HG03066 (cell line): Measurements from ENCODE around the gene ARPC4.
"Not testable (repeated sequence)": the region's sequence is repeated elsewhere in the genome, so short reads cannot be mapped to it uniquely, and the experiment has no call there.

ENCODE experiments used
- ATAC-seq: cut with Tn5 transposase; IDR thresholded peaks from one replicate; pipeline ENCODE4 v1.9.1; 2021; ENCODE audit warnings: low read depth; ENCODE audit not compliant: unreplicated experiment

The ARPC4 gene

DNA sequence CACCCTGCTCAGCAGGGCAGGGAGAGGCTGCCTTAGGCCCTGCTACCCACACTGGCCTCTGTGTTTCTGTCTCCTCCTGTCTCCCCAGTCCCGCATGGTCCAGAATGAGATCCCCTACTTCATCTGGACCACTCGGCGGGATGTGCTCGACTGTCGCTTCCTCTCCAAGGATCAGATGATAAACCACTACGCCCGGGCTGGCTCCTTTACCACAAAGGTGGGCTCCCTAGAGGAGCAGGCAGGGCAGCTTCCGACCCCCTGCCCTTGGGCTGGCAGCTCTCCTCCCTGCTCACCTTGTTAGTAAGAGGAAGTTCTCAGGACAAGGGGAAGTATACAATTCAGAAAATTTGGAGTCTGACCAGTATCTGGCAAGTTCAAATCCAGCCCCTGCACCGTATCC, 23.1 kb downstream of the ARPC4 start:
- ATAC-seq, result no peak

DNA sequence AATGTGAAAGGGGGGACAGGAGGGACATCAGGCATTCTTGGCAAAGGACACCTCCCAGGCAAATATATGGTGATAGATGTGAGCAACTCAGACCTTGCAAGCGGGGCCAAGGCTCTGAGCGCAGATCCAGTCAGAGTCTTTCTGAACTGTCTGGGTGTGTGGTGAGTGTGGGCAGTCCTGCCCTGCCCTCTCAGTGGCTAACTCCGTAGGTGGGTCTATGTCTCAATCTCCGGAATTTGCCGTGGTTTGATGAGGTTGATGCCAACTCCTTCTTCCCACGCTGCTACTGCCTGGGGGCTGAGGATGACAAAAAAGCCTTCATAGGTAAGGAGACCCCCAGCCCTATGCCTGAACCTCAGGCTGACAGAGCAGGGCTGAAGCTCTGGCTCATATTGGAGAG, 24.6 kb downstream of the ARPC4 start:
- ATAC-seq, result no peak

DNA sequence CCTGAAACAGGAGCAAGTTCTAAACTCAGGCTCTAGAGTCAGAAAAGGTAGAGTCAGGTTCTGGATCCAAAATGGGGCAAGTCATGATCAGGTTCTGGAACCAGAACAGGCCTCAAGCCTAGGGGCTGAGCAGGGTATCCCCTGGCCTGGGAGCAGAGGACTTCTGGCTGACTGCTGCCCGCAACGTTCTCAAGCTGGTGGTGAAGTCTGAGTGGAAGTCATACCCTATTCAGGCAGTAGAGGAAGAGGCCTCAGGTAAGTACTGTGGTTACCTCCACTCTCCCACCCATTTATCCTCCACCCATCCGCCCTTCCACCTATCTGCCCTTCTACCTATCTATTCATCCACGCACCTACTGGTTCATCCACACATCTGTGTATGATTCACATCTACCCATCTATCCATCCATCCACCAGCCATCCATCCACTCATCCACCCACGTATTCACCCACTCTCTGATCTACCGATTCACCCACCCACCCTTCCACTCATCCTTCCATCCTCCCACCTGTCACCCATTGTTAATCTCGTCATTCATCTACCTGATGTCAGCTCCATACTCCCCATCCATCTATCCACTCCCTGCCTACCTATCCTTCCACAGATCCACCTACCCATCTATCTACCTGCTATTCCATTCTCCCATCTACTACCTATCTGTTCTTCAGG, 25.9 kb downstream of the ARPC4 start:
- no peak for ATAC-seq

DNA sequence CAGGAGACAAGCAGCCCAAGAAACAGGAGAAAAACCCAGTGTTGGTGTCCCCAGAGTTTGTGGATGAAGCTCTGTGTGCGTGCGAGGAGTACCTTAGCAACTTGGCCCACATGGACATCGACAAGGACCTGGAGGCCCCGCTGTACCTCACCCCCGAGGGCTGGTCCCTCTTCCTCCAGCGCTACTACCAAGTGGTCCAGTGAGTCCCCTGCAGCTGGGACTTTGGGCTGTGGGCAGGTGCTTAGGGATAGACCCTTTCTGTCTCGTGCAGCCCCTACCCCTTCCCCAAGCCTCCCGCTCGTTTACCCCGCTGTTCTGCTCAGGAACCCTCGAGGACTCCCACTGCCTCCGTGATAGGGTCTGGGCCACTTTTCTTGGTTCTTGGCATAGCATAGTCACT, 27.7 kb downstream of the ARPC4 start:
- no peak for ATAC-seq

DNA sequence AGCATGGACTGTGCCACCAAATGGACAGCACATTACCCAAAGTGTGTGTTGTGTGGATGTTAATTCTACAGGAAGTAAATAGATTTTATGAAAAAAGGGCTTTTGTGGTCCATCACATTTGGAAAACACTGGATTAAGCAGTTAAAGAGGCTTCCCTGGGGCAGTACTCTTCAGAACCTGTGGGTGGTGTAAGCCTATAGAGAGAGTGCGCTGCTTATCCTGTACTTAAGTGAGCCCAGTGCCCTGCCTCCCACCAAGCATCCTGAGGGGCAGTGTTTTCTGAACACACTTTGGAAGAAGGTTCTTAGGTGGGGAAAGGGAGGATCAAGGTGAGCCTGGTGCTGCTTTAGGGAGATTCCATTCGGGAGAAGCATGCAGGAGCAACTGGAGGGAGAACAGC, 28.1 kb downstream of the ARPC4 start:
- no peak for ATAC-seq

DNA sequence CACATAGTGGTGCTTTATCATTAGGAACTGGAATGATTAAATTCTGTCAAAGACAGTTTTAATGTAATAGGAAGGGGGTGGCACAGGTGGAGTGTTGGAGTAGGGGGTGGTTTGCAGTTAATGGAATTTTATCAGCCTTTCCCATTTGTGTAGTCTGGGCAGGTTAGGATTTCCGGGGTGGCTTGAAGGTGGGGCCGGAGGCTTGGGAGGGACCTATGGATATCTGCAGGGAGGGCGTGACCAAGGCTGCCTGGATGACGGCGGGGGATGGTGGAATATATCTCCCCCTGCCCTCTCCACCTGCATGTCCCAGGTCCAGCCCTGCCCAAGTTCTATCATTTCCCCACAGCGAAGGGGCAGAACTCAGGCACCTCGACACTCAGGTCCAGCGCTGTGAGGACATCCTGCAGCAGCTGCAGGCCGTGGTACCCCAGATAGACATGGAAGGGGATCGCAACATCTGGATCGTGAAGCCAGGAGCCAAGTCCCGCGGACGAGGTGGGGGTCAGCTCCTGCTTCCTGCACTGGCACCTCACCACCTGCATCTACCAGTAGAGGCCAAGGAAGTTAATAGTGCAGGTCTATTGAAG, 32.7 kb downstream of the ARPC4 start:
- ATAC-seq, result no peak

DNA sequence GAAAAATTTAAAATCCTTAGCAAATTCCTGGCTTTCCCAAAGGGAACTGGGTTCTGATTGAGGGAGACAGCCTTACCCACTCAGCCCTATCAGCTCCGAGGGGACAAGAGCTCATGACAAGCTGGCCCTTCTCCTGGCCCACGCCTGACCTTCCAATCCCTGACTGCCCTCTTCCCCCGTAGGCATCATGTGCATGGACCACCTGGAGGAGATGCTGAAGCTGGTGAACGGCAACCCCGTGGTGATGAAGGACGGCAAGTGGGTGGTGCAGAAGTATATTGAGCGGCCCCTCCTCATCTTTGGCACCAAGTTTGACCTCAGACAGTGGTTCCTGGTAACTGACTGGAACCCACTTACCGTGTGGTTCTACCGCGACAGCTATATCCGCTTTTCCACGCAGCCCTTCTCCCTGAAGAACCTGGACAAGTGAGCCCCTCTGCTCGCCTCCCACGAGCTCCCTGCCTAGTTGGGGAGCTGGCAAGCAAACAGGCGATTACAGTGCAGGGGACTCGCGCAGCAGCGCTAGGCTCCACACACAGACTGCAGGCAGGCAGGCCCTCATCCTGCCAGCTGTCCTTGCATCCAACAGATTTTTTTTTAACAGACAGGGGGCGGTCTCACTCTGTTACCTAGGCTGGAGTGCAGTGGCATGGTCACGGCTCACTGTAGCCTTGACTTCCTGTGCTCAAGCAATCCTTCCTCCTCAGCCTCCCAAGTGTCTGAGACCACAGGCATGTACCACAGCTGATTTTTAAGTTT, 34.1 kb downstream of the ARPC4 start:
- no peak for ATAC-seq

DNA sequence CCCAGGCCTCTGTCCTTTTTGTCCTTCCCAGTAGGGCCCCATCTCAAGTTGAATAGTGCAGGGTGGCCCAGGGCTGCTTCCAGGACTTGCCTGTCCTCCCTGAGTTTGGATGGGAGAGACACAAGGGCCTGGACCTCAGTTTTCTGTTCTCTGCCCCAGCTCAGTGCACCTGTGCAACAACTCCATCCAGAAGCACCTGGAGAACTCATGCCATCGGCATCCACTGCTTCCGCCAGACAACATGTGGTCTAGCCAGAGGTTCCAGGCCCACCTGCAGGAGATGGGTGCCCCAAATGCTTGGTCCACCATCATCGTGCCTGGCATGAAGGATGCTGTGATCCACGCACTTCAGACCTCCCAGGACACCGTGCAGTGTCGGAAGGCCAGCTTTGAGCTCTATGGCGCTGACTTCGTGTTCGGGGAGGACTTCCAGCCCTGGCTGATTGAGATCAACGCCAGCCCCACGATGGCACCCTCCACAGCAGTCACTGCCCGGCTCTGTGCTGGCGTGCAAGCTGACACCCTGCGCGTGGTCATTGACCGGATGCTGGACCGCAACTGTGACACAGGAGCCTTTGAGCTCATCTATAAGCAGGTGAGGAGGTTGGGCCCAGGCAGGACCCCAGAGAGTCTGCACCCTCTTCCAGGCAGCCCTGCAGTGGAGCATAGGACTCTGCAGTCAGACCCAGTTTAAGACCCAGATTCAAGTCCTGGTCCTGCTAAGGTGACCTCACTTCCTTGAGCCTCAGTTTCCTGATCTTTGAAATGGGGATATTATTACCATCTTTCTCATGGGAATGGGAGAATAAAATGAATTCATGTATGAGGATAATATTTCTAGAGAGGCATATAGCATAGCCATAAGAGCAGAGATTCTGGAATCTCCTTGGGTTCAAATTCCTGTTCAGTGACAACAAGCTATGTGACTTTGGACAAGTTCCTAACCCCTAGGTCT, 36.2 kb downstream of the ARPC4 start:
- ATAC-seq, result no peak

DNA sequence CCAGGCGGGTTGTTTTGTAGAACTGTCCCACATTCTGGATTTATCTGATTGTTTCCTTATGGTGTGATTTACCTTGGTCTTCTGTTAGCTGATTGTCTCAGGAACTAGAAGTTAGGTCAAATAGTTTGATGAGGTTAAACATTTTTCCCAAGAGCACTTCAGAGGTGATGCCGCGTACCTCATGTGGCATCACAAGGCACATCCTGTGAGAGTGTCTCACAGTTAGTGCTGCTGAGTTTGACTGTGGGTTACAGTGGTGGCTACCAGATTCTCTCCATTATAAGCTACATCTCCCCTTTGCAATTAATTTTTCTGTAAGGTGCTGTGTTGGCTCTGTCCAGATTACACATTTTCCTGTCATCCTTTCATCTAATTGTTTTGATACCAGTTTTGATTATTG, 38.4 kb downstream of the ARPC4 start:
- no peak for ATAC-seq

DNA sequence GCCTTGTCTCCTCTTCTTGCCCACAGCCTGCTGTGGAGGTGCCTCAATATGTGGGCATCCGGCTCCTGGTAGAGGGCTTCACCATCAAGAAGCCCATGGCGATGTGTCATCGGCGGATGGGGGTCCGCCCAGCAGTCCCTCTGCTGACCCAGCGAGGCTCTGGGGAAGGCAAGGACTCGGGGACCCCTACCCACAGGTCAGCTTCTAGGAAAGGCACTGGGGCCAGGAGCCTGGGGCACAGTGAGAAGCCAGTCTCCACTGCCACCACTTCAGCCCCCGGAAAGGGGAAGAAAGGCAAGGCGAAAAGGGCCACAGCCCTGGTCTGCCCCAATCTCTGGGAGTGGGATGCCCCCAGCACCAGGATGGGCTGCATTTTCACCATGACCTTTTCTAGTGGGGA, 40.2 kb downstream of the ARPC4 start:
- ATAC-seq, result no peak

DNA sequence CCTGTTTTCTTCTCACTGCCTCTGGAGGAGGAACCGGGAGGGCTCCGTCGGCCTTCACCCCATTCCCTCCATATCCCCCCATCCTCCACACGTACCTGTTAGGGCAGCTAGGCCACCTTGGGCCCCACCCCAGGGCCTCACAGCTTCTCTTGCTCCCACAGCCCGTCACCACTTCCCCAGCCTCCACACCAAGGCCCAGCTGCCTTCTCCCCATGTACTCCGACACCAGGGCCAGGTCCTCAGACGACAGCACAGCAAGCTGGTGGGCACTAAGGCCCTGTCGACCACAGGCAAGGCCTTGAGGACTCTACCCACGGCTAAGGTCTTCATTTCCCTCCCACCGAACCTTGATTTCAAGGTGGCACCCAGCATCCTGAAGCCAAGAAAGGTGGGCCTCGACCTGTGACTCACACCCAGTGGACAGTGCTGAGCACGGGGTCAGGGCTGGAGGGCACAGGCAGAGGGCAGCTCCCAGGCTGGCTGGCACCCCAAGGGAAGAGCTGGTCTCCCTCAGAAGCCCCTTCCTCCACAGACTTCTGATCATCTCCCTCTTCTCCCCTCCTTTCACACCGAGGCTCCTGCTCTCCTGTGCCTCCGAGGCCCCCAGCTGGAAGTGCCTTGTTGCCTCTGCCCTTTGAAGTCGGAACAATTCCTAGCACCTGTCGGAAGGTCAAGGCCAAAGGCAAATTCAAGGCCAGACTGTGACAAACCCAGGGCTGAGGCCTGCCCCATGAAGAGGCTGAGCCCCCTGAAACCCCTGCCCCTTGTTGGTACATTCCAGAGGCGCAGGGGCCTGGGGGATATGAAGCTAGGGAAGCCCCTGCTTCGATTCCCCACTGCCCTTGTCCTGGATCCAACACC, 41.9 kb downstream of the ARPC4 start:
- ATAC-seq, result no peak

DNA sequence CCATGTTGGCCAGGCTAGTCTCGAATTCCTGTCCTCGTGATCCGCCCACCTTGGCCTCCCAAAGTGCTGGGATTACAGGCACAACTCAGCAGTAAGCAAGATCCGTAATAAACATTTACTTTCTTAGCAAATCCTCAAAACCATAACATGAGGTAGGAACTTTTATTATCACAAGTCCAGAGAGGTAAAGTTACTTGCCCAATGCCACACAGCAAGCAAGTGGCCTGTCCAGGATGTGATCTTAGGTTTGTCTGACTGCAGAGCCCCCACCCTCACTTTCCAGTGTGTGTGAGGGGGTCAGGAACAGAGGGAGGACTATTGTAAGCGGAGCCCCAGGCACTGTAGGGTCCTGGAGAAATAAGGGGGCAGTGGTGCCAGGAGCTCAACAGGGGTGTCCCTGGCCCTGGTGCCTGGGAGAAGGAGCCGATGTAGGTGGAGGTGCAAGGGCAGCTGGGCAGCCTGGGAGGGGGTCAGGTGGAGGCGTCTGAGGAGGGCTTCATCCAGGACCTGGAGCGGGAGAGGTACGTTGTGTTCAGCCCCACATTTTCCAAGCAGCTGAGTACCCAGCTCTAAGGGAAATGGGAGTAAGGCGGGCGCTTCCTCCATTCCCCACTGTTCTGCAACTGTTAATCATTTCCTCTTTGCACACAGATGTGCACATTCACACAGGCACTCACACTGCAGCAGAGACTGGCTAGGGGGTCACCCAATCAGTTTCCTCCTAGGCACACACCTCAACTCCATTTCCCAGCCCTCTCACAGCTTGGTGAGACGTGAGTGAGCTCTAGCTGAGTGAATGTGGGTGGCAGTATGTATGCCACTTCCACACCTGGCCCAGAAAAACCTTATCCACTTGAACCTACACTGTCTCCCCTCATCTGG, 45.1 kb downstream of the ARPC4 start:
- no peak for ATAC-seq

DNA sequence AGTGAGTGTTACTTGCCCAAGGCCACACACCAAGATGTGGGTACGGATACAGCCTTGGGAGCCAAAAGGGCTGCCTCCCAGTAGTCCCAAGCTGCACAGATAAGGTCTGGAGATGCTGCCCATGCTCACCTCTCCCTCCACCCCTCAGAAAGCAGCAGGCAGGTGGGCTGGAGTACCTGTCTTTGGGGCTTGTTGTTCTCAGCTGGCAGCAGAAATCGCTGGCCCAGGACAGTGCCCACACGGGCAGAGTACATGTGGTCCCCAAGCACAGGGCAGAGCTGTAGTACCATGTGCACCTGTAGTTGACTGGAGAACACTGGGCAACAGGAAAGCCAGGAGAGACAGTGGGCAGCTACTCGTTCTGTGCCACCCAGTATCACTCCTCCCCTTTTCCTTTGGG, 46.0 kb downstream of the ARPC4 start:
- no peak for ATAC-seq

DNA sequence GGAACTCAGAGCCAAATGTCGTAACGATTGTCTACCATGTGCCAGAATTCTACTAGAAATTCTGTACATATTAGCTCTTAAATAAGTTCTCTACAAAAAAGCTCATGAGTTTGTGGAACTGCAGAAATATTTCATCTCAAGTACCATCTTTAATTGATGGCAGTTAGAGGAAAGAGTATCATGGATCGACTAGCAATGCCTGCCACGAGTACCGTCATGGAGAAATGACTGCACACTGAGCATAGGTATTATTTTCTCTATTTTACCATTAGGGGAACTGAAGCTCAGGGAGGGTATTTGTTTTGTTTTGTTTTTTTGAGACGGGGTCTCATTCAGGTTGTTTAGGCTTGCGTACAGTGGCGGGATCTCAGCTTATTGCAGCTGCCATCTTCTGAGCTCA, 48.1 kb downstream of the ARPC4 start:
- ATAC-seq, result no peak

DNA sequence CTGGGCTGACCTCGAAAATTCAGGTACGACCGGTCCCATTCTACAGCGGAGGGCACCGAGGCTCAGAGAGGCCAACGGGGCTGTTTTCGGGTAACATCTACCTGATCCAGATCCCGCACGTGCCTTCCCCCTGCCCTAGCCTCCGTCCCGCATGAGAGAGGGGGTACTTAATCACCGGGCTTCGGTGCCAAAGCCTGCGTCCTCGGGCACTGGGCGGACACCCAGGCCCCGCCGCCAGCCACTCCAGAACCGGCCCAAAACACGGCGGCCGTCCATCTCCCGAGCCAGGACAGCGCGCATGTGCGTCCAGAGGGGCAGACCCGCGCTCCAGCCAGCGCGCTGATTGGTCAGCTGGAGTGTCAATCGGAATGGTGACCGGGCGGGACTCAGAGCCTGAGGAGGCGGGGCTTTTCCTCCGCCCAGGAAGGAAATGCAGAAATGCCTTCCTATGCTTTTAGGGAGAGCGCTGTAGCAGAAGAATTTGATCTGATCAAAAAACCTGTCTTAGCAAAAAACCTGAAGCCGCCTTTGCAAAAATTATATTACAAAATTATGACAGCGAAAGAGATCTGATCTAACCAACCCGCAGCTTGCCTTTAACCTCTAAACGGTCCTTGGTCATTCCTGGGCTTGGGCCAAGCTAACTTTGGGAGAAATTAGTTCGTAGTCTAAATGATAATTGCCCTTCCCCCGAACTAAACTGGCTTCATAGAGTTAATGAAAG, 51.0 kb downstream of the ARPC4 start, which contains the start of gene RPUSD3:
Gene RPUSD3, minus strand, starts transcription at position 294 of the 724 bp plus-strand sequence. Its CDS starts 18 bp downstream, at position 276.
- peak; percentile 99 for ATAC-seq

DNA sequence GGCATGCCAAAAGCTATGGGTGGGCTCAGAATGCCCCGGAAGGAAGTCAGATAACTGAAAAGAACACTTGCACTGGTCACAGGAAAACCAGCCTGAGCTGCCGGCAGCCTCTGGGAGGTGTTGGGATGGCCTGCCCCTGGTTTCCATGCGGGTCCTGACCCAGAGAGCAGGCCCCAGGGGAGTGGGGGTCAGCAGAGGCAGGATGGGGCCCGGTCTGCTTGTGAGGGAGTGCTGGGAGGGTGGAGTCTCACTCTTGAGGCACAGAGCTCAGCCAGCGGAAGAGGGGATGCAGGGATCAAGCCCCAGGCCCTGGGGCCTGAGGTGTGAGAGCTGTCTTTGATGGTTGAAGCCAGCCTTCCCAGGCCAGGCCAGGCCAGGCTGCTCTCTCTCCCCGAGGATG, 53.3 kb downstream of the ARPC4 start:
- no peak for ATAC-seq

DNA sequence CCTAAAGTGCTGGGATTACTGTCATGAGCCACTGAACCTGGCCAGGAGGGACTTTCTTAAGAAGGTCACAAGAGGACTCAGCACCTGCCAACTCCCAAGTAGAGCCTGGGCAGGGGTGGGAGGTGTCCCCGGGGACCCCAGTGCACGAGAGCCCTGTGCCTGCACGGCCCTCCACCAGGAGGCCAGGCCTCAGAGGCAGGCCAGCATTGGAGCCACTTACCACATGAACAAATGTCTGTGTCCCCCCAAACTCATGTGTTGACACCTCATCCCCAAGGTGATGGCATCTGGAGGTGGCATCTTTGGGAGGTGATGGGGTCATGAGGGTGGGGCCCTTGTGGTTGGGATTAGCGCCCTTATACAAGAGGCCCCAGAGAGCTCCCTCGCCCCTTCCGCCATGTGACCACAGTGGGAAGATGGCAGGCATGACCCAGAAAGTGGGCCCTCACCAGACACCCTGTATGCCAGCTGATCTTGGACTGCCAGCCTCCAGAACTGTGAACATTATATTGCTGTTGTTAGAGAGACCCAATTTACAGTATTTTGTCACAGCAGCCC, 54.1 kb downstream of the ARPC4 start:
- no peak for ATAC-seq

DNA sequence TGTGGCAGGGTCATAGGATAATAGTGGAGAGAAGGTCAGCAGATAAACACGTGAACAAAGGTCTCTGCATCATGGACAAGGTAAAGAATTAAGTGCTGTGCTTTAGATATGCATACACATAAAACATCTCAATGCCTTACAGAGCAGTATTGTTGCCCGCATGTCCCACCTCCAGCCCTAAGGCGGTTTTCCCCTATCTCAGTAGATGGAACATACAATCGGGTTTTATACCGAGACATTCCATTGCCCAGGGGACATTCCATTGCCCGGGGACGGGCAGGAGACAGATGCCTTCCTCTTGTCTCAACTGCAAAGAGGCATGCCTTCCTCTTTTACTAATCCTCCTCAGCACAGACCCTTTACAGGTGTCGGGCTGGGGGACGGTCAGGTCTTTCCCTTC, 55.0 kb downstream of the ARPC4 start:
- not testable (repeated sequence) for ATAC-seq
